GM12878 (cell line): Measurements from ENCODE around the gene GLB1L. TPM values are rescaled to one million over a fixed set of nuclear protein-coding genes. Genes with fewer than 3 reads are reported as not detected.

Source experiments
- polyA plus RNA-seq, 11 experiments: library from polyadenylated mRNA; depleted of rRNA in 4 of 11; unstranded in 6 of 11; stranded (reverse) in 5 of 11; fragments of >200 nt; fragmentation: Nextera tagmentation in 4 of 11; fragmentation: Illumina TruSeq in 1 of 11; extraction: Ambion mirVana in 4 of 11; extraction: Trizol in 1 of 11; gene quantifications; 1 replicate in 1 of 11; 2 replicates in 10 of 11; pipeline versions ENCODE4 v1.2.1 to v1.2.3, GENCODE V29; 2011 to 2016; ENCODE audit warnings: inconsistent platforms in 2 of 11, missing spikeins in 2 of 11, low read depth in 1 of 11
- total RNA-seq, 4 experiments: library from RNA; depleted of rRNA in 3 of 4; stranded (reverse); fragments of >200 nt in 3 of 4; fragmentation: Illumina TruSeq in 1 of 4; extraction: Trizol in 1 of 4; gene quantifications; 2 replicates each; pipeline versions ENCODE4 v1.2.1 to v1.2.3, GENCODE V29; 2013 to 2021
- TF ChIP-seq, protein P1 (sequence below): fragments of 450-650 bp; IDR thresholded peaks from 2 replicates; pipeline ENCODE4 v1.6.1; 2017; ENCODE audit warnings: mild to moderate bottlenecking, moderate library complexity
- TF ChIP-seq, protein P2 (sequence below): IDR thresholded peaks from 2 replicates; pipeline ENCODE4 v1.6.1; 2012; ENCODE audit warnings: improper control_type of control experiment, low read depth, low read length; ENCODE audit not compliant: insufficient replicate concordance
- TF ChIP-seq, protein P3 (sequence below): IDR thresholded peaks from 2 replicates; pipeline ENCODE4 v1.6.1; 2011; ENCODE audit warnings: low read depth, mild to moderate bottlenecking, low read length, moderate library complexity, borderline replicate concordance; ENCODE audit errors: extremely low read depth

Gene GLB1L
- total and polyA plus RNA-seq, 10 of the 15 experiments (the other 5 are each of a cell fraction or from before 2014, with no cell fraction given): 0.29 to 4.6 (median 2.7) TPM

DNA sequence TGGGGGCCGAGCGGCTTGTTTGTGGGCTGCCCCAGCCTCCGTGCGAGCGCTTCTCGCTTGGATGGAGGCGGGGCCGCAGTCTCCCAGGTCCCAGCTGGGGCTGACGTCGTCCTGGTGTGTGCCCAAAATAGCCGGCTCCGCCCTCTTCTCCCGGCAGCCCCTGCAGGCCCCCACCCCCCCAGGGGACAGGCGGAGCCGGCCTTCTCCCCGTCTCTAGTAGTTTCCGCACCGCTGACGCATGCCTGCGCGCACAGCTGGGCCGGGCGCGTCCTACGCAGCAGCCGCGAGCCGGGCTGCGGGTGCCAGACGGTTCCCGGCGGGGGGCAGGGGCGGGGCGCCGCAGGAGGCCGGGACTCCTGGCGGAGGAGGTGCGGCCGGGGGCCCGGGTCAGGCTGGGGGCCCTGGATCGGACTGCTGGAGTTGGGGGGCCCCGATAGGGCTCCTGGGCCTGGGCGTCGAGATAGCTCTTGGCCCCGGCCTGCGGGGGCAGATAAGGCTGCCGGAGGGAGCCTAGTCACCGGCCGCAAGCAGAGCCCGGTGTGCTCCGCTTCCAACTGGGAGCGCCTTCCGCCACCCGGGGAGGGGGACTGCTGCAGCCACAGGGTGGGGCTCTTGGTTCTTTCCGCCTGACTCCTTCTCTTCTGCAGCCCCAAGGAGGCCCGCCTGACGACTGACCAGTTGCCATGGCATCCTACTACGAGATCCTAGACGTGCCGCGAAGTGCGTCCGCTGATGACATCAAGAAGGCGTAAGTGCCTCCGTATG is 34.1 kb upstream of the GLB1L start, which contains the start of gene DNAJB2 (continued):
- TF ChIP-seq, protein P1, sequence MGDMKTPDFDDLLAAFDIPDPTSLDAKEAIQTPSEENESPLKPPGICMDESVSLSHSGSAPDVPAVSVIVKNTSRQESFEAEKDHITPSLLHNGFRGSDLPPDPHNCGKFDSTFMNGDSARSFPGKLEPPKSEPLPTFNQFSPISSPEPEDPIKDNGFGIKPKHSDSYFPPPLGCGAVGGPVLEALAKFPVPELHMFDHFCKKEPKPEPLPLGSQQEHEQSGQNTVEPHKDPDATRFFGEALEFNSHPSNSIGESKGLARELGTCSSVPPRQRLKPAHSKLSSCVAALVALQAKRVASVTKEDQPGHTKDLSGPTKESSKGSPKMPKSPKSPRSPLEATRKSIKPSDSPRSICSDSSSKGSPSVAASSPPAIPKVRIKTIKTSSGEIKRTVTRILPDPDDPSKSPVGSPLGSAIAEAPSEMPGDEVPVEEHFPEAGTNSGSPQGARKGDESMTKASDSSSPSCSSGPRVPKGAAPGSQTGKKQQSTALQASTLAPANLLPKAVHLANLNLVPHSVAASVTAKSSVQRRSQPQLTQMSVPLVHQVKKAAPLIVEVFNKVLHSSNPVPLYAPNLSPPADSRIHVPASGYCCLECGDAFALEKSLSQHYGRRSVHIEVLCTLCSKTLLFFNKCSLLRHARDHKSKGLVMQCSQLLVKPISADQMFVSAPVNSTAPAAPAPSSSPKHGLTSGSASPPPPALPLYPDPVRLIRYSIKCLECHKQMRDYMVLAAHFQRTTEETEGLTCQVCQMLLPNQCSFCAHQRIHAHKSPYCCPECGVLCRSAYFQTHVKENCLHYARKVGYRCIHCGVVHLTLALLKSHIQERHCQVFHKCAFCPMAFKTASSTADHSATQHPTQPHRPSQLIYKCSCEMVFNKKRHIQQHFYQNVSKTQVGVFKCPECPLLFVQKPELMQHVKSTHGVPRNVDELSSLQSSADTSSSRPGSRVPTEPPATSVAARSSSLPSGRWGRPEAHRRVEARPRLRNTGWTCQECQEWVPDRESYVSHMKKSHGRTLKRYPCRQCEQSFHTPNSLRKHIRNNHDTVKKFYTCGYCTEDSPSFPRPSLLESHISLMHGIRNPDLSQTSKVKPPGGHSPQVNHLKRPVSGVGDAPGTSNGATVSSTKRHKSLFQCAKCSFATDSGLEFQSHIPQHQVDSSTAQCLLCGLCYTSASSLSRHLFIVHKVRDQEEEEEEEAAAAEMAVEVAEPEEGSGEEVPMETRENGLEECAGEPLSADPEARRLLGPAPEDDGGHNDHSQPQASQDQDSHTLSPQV: no peak; the same call in none of the 2 replicates
- TF ChIP-seq, protein P2, sequence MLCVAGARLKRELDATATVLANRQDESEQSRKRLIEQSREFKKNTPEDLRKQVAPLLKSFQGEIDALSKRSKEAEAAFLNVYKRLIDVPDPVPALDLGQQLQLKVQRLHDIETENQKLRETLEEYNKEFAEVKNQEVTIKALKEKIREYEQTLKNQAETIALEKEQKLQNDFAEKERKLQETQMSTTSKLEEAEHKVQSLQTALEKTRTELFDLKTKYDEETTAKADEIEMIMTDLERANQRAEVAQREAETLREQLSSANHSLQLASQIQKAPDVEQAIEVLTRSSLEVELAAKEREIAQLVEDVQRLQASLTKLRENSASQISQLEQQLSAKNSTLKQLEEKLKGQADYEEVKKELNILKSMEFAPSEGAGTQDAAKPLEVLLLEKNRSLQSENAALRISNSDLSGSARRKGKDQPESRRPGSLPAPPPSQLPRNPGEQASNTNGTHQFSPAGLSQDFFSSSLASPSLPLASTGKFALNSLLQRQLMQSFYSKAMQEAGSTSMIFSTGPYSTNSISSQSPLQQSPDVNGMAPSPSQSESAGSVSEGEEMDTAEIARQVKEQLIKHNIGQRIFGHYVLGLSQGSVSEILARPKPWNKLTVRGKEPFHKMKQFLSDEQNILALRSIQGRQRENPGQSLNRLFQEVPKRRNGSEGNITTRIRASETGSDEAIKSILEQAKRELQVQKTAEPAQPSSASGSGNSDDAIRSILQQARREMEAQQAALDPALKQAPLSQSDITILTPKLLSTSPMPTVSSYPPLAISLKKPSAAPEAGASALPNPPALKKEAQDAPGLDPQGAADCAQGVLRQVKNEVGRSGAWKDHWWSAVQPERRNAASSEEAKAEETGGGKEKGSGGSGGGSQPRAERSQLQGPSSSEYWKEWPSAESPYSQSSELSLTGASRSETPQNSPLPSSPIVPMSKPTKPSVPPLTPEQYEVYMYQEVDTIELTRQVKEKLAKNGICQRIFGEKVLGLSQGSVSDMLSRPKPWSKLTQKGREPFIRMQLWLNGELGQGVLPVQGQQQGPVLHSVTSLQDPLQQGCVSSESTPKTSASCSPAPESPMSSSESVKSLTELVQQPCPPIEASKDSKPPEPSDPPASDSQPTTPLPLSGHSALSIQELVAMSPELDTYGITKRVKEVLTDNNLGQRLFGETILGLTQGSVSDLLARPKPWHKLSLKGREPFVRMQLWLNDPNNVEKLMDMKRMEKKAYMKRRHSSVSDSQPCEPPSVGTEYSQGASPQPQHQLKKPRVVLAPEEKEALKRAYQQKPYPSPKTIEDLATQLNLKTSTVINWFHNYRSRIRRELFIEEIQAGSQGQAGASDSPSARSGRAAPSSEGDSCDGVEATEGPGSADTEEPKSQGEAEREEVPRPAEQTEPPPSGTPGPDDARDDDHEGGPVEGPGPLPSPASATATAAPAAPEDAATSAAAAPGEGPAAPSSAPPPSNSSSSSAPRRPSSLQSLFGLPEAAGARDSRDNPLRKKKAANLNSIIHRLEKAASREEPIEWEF: peak; percentile 51
- TF ChIP-seq, protein P3, sequence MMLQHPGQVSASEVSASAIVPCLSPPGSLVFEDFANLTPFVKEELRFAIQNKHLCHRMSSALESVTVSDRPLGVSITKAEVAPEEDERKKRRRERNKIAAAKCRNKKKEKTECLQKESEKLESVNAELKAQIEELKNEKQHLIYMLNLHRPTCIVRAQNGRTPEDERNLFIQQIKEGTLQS: no peak
